ENCODE data around the gene ATP5F1D. TPM values are rescaled to one million over a fixed set of nuclear protein-coding genes. Genes with fewer than 3 reads are reported as not detected.

The ATP5F1D gene
- total and polyA plus RNA-seq, 2 of the 13 experiments (the other 11 are each of a cell fraction or from before 2014, with no cell fraction given), result 39.4 to 78.7 TPM

- no peak for TF ChIP-seq PBX2 (CRISPR knock-in tag; IDR thresholded peaks at IDR 0.05)
- no peak for TF ChIP-seq FOXA1 (IDR thresholded peaks at IDR 0.05)
- TF ChIP-seq FOXA1 (CRISPR knock-in tag; IDR thresholded peaks at IDR 0.05), result no peak
- no peak for TF ChIP-seq BHLHE40 (IDR thresholded peaks at IDR 0.05; ENCODE audit: low read length)
- 0 out of 2 replicates have a peak, but pooled peaks have one; percentile 36 for TF ChIP-seq ZNF710 (CRISPR knock-in tag; IDR thresholded peaks at IDR 0.05; ENCODE audit: borderline replicate concordance)
- no peak for TF ChIP-seq RNF2 (conservative IDR thresholded peaks at IDR 0.05; ENCODE audit: low read depth)
- no peak for TF ChIP-seq ZNF639 (CRISPR knock-in tag; conservative IDR thresholded peaks at IDR 0.05)
- TF ChIP-seq ZNF709 (CRISPR knock-in tag; IDR thresholded peaks at IDR 0.05), result peak; percentile 68; the same call in 1 of the 2 replicates
- no peak for TF ChIP-seq IRX3 (CRISPR knock-in tag; IDR thresholded peaks at IDR 0.05; ENCODE audit: borderline replicate concordance, low read depth)
- TF ChIP-seq ZNF597 (CRISPR knock-in tag; IDR thresholded peaks at IDR 0.05), result no peak
- no peak for TF ChIP-seq SMC3 (IDR thresholded peaks at IDR 0.05; ENCODE audit: low read length)
- TF ChIP-seq MTERF4 (CRISPR knock-in tag; IDR thresholded peaks at IDR 0.05), result no peak
- 0 out of 2 replicates have a peak, but pooled peaks have one; percentile 37 for TF ChIP-seq ZNF615 (CRISPR knock-in tag; IDR thresholded peaks at IDR 0.05; ENCODE audit: borderline replicate concordance)
- TF ChIP-seq ZSCAN29 (CRISPR knock-in tag; conservative IDR thresholded peaks at IDR 0.05), result no peak
- TF ChIP-seq ZBTB20 (CRISPR knock-in tag; IDR thresholded peaks at IDR 0.05; ENCODE audit: borderline replicate concordance, low read depth), result no peak
- TF ChIP-seq HOXA3 (CRISPR knock-in tag; IDR thresholded peaks at IDR 0.05), result no peak
- TF ChIP-seq DMAP1 (CRISPR knock-in tag; IDR thresholded peaks at IDR 0.05), result no peak
- peak; percentile 28 for TF ChIP-seq SKI (IDR thresholded peaks at IDR 0.05; ENCODE audit: partially characterized antibody)
- no peak for TF ChIP-seq ZNF143 (CRISPR knock-in tag; IDR thresholded peaks at IDR 0.05)
- 0 out of 2 replicates have a peak, but pooled peaks have one; percentile 7 for TF ChIP-seq RAD21 (CRISPR knock-in tag; IDR thresholded peaks at IDR 0.05)
- no peak for TF ChIP-seq PRDM4 (CRISPR knock-in tag; IDR thresholded peaks at IDR 0.05; ENCODE audit: borderline replicate concordance)
Measured at GRCh38 chr19:1251330-1252220, 10.0 kb downstream of the ATP5F1D start (continued).

Measured in HepG2 (cell line).